A549 (cell line): ENCODE results near the gene ZNF496. TPM values are rescaled to one million over a fixed set of nuclear protein-coding genes. Genes with fewer than 3 reads are reported as not detected.

Experiments
- ATAC-seq, 2 experiments: fragments of 200-7000 bp in 1 of 2; fragments of >200 bp in 1 of 2; cut with Nextera tagmentation in 1 of 2; cut with Tn5 transposase in 1 of 2; 3 replicates each; pipeline versions ENCODE4 v1.8.0 to v1.9.1; 2018 to 2020; ENCODE audit warnings: mild to moderate bottlenecking in 1 of 2, moderate library complexity in 1 of 2
- CTCF ChIA-PET: fragments of 300-600 bp; sonication (Branson Sonifier 250); formaldehyde crosslinking; extraction: SDS; loops from one replicate; lab custom pipeline; 2021; ENCODE audit warnings: antibody characterized with exemption, inconsistent platforms; lab: Yijun Ruan, JAX
- POLR2A ChIA-PET: fragments of 350-600 bp; formaldehyde crosslinking; extraction: SDS; loops from one replicate; lab custom pipeline; 2021; ENCODE audit warnings: antibody characterized with exemption, inconsistent platforms; lab: Yijun Ruan, JAX
- DNase-seq, 2 experiments: peaks; one replicate each; pipeline versions ENCODE4 v3.0.0 to v3.0.0-alpha.2; 2011 to 2016; ENCODE audit warnings: low read depth in 1 of 2, low spot score in 1 of 2
- FAIRE-seq: peaks from 2 replicates; lab custom pipeline; 2011; peaks lifted over from hg19 to GRCh38; lab: Jason Lieb, UNC
- H3K27ac ChIP-seq, 2 experiments: fragments of >200 bp; sonication (Bioruptor Twin); formaldehyde crosslinking; 3 replicates each; pipeline ENCODE4 v1.5.1; 2016 to 2017
- H3K4me1 ChIP-seq: fragments of >200 bp; sonication (Bioruptor Twin); formaldehyde crosslinking; 3 replicates; pipeline ENCODE4 v1.6.1; 2016
- H3K4me2 ChIP-seq: fragments of >200 bp; sonication (Bioruptor Twin); formaldehyde crosslinking; 3 replicates; pipeline ENCODE4 v1.6.1; 2016
- H3K4me3 ChIP-seq: fragments of >200 bp; sonication (Bioruptor Twin); formaldehyde crosslinking; 3 replicates; pipeline ENCODE4 v1.5.1; 2016
- H3K9me3 ChIP-seq: fragments of >200 bp; sonication (Bioruptor Twin); formaldehyde crosslinking; 3 replicates; pipeline ENCODE4 v1.6.1; 2016
- BCL3 ChIP-seq: fragments of >200 bp; sonication (Bioruptor Twin); formaldehyde crosslinking; IDR thresholded peaks from 3 replicates; pipeline ENCODE4 v1.6.1; 2016
- CBX2 ChIP-seq: fragments of 200-600 bp; sonication (generic); IDR thresholded peaks from 2 replicates; pipeline ENCODE4 v1.6.1; 2016; ENCODE audit warnings: low read depth, mild to moderate bottlenecking, borderline replicate concordance
- CBX8 ChIP-seq: fragments of 200-600 bp; sonication (generic); IDR thresholded peaks from 2 replicates; pipeline ENCODE4 v1.6.1; 2016
- CHD4 ChIP-seq: fragments of 200-600 bp; sonication (generic); IDR thresholded peaks from 2 replicates; pipeline ENCODE4 v1.6.1; 2016; ENCODE audit warnings: antibody characterized with exemption, mild to moderate bottlenecking, borderline replicate concordance
- E2F6 ChIP-seq: IDR thresholded peaks from 2 replicates; pipeline ENCODE4 v1.6.1; 2012; ENCODE audit warnings: low read depth, borderline replicate concordance
- EHF ChIP-seq: fragments of 250-450 bp; sonication (Bioruptor Pico); IDR thresholded peaks from 2 replicates; pipeline ENCODE4 v1.5.0; 2020; ENCODE audit warnings: mild to moderate bottlenecking
- EHMT2 ChIP-seq: fragments of 200-600 bp; sonication (generic); IDR thresholded peaks from 2 replicates; pipeline ENCODE4 v1.6.1; 2016; ENCODE audit warnings: antibody characterized with exemption, low read depth, mild to moderate bottlenecking, moderate library complexity
- FOSL2 ChIP-seq, 2 experiments: fragments of 450-650 bp in 1 of 2; fragments of >200 bp in 1 of 2; sonication (Bioruptor Twin) in 1 of 2; formaldehyde crosslinking; IDR thresholded peaks; 2 replicates each; pipeline versions ENCODE4 v1.5.0 to v1.6.1; 2016 to 2020; ENCODE audit warnings: mild to moderate bottlenecking in 1 of 2, moderate library complexity in 1 of 2
- GATA3 ChIP-seq: IDR thresholded peaks from 2 replicates; pipeline ENCODE4 v1.6.1; 2012; ENCODE audit warnings: borderline replicate concordance
- HDAC2 ChIP-seq: fragments of 200-600 bp; sonication (generic); IDR thresholded peaks from 2 replicates; pipeline ENCODE4 v1.6.1; 2016
- HEYL ChIP-seq: fragments of 250-450 bp; sonication (Bioruptor Pico); IDR thresholded peaks from 2 replicates; pipeline ENCODE4 v1.8.0; 2021; ENCODE audit warnings: mild to moderate bottlenecking, moderate library complexity
- HMGXB4 ChIP-seq: fragments of 250-450 bp; sonication (Bioruptor Pico); IDR thresholded peaks from 2 replicates; pipeline ENCODE4 v1.5.0; 2021; ENCODE audit warnings: mild to moderate bottlenecking, moderate library complexity, borderline replicate concordance
- JUNB ChIP-seq: fragments of >200 bp; sonication (Bioruptor Twin); formaldehyde crosslinking; IDR thresholded peaks from 2 replicates; pipeline ENCODE4 v1.6.1; 2016
- KDM1A ChIP-seq: fragments of 200-600 bp; sonication (generic); IDR thresholded peaks from 2 replicates; pipeline ENCODE4 v1.6.1; 2016; ENCODE audit warnings: low read depth, mild to moderate bottlenecking
- MAX ChIP-seq: IDR thresholded peaks from 2 replicates; pipeline ENCODE4 v1.6.1; 2012
- MAZ ChIP-seq: fragments of 150-350 bp; IDR thresholded peaks from 2 replicates; pipeline ENCODE4 v1.6.1; 2014; ENCODE audit warnings: antibody characterized with exemption, low read depth, low read length, borderline replicate concordance
- NPAS2 ChIP-seq: fragments of 250-450 bp; sonication (Bioruptor Pico); IDR thresholded peaks from 2 replicates; pipeline ENCODE4 v1.8.0; 2022; ENCODE audit warnings: mild to moderate bottlenecking, moderate library complexity, borderline replicate concordance
- PBX3 ChIP-seq: IDR thresholded peaks from 2 replicates; pipeline ENCODE4 v1.6.1; 2012
- PHF8 ChIP-seq: fragments of 200-600 bp; sonication (generic); IDR thresholded peaks from 2 replicates; pipeline ENCODE4 v1.6.1; 2016; ENCODE audit warnings: low read depth, mild to moderate bottlenecking, antibody characterized with exemption, moderate library complexity, borderline replicate concordance
- RAD21 ChIP-seq, 2 experiments: fragments of >200 bp in 1 of 2; sonication (Bioruptor Twin) in 1 of 2; formaldehyde crosslinking in 1 of 2; IDR thresholded peaks in 1 of 2; conservative IDR thresholded peaks in 1 of 2; 2 replicates in 1 of 2; 3 replicates in 1 of 2; pipeline ENCODE4 v1.6.1; 2012 to 2018; ENCODE audit warnings: inconsistent platforms in 1 of 2
- RARB ChIP-seq: fragments of 250-450 bp; sonication (Bioruptor Pico); IDR thresholded peaks from 2 replicates; pipeline ENCODE4 v1.8.0; 2021; ENCODE audit warnings: mild to moderate bottlenecking, moderate library complexity
- REST ChIP-seq: fragments of 200-600 bp; sonication (generic); IDR thresholded peaks from 2 replicates; pipeline ENCODE4 v1.6.1; 2016; ENCODE audit warnings: antibody characterized with exemption, mild to moderate bottlenecking, moderate library complexity
- SREBF2 ChIP-seq: fragments of 450-650 bp; IDR thresholded peaks from 2 replicates; pipeline ENCODE4 v1.6.1; 2014; ENCODE audit warnings: mild to moderate bottlenecking, moderate library complexity
- TFCP2L1 ChIP-seq: fragments of 250-450 bp; sonication (Bioruptor Pico); IDR thresholded peaks from 2 replicates; pipeline ENCODE4 v1.5.0; 2021; ENCODE audit warnings: mild to moderate bottlenecking
- TP53 ChIP-seq: fragments of 250-450 bp; sonication (Bioruptor Pico); IDR thresholded peaks from 2 replicates; pipeline ENCODE4 v1.5.0; 2021; ENCODE audit warnings: mild to moderate bottlenecking, moderate library complexity
- ZC3H11A ChIP-seq: fragments of 450-650 bp; IDR thresholded peaks from 2 replicates; pipeline ENCODE4 v1.6.1; 2014; ENCODE audit warnings: antibody characterized with exemption, mild to moderate bottlenecking
- ZSCAN20 ChIP-seq: fragments of 250-450 bp; sonication (Bioruptor Pico); IDR thresholded peaks from 2 replicates; pipeline ENCODE4 v1.8.0; 2022; ENCODE audit warnings: mild to moderate bottlenecking, moderate library complexity
- WGBS: methylation state at CpG from one replicate; pipeline ENCODE4 v1.1.6; 2017; ENCODE audit errors: missing lambda C conversion rate; 5-methylcytosine and 5-hydroxymethylcytosine counted together
- polyA plus RNA-seq, 4 experiments: library from polyadenylated mRNA; depleted of rRNA in 3 of 4; stranded (reverse); fragments of >200 nt; fragmentation: RNase III in 1 of 4; extraction: RNeasy Plus Mini Kit Qiagen cat#74134 plus additional on column Dnase treatment in 1 of 4; gene quantifications; 2 replicates in 3 of 4; 3 replicates in 1 of 4; pipeline ENCODE4 v1.2.3, GENCODE V29; 2011 to 2017

Gene ZNF496
- polyA plus RNA-seq, 2 of the 4 experiments (the other 2 are of a cell fraction): 13.1 to 16.1 TPM

- ChIA-PET POLR2A (no interaction called here), CTCF (no interaction called here)
- no peak for ATAC-seq
- Histone ChIP-seq H3K4me3 (no peak overlapping the region), H3K4me2 (no peak overlapping the region), H3K9me3 (no peaks in the 10 kb centered on the region), H3K27ac (no peak overlapping the region), H3K4me1 (peaks cover 23% of the 10 kb centered on the region; the same call in 1 of the 3 replicates)
- 94% methylated on average over 11 of the region's 11 CpGs for WGBS
- TF ChIP-seq EHMT2: no peak
- TF ChIP-seq MAZ: no peak
- TF ChIP-seq TFCP2L1: no peak
- no peak for TF ChIP-seq MAX
- no peak for TF ChIP-seq PHF8
- no peak for TF ChIP-seq PBX3
- TF ChIP-seq GATA3: no peak
- TF ChIP-seq SREBF2: no peak
- no peak for TF ChIP-seq ZC3H11A
- TF ChIP-seq FOSL2 (IDR thresholded peaks at IDR 0.05): no peak
- no peak for TF ChIP-seq FOSL2 (CRISPR knock-in tag; IDR thresholded peaks at IDR 0.05)
- no peak for TF ChIP-seq REST
- TF ChIP-seq HEYL (CRISPR knock-in tag): no peak
- TF ChIP-seq BCL3: no peak
- FAIRE-seq: no peak
- DNase-seq: no peak
Measured at GRCh38 chr1:247337961-247338360, 6.3 kb upstream of the ZNF496 start.

- ChIA-PET CTCF (interaction anchor here (1.2 kb wide), 1 partner anchor 35 kb away, joined by 3 read pairs; no protein-coding TSS in a partner anchor), POLR2A (no interaction called here)
- FAIRE-seq (no peak), ATAC-seq (no peak), DNase-seq (no peak)
- no peak overlapping the region for H3K4me2 ChIP-seq
- TF ChIP-seq HMGXB4 (CRISPR knock-in tag): no peak
- no peak for TF ChIP-seq EHMT2
- no peak for TF ChIP-seq ZC3H11A
- TF ChIP-seq RARB (CRISPR knock-in tag): no peak
- TF ChIP-seq HDAC2: no peak
- no peak for TF ChIP-seq RAD21 (conservative IDR thresholded peaks at IDR 0.05 in 1 of 2, IDR thresholded peaks at IDR 0.05 in 1 of 2)
- no peak for TF ChIP-seq EHF (CRISPR knock-in tag)
- no peak for TF ChIP-seq KDM1A
- no peak for TF ChIP-seq CBX8
- TF ChIP-seq ZSCAN20 (CRISPR knock-in tag): no peak
- TF ChIP-seq JUNB: no peak
- no peak for TF ChIP-seq TP53
- TF ChIP-seq NPAS2 (CRISPR knock-in tag): no peak
- TF ChIP-seq CBX2: no peak
- no peak for TF ChIP-seq CHD4
- no peak for TF ChIP-seq E2F6
- peaks cover 20% of the 10 kb centered on the region; the same call in 1 of the 3 replicates for H3K4me1 ChIP-seq
- H3K9me3 ChIP-seq: no peaks in the 10 kb centered on the region
- WGBS: 81% methylated on average over 10 of the region's 10 CpGs
- no peak overlapping the region for H3K27ac ChIP-seq
- H3K4me3 ChIP-seq: no peak overlapping the region
Measured at GRCh38 chr1:247337250-247337746, 5.6 kb upstream of the ZNF496 start.
